Adrenal gland (tissue), 5 donors: ENCODE results near the gene LRP1B.

ENCODE experiments used
- CTCF ChIP-seq, 6 experiments: fragments of 450-650 bp in 4 of 6; fragments of 200-600 bp in 2 of 6; sonication (generic) in 1 of 6; IDR thresholded peaks; 1 replicate in 5 of 6; 2 replicates in 1 of 6; pipeline versions ENCODE4 v1.5.1 to v1.8.0; 2016 to 2021; ENCODE audit warnings: antibody characterized with exemption in 6 of 6, mild to moderate bottlenecking in 2 of 6, moderate library complexity in 1 of 6
- POLR2A ChIP-seq, 2 donors: fragments of 450-650 bp; IDR thresholded peaks; one replicate each; pipeline ENCODE4 v1.6.1; 2017; ENCODE audit warnings: antibody characterized with exemption in 2 of 2, mild to moderate bottlenecking in 2 of 2, moderate library complexity in 1 of 2
- donor health status: DM: no; HTN: no; CAD: no.

GRCh38 chr2:142052220-142052863 lies 78.5 kb downstream of the LRP1B start:
- TF ChIP-seq CTCF (IDR thresholded peaks at IDR 0.05): no peak
- TF ChIP-seq POLR2A (IDR thresholded peaks at IDR 0.05): no peak
